Peyer's patch (tissue), 4 donors: ENCODE results near the gene KIAA1671.

Experiments used
- CTCF ChIP-seq, 6 experiments: fragments of 450-650 bp in 4 of 6; fragments of 200-600 bp in 2 of 6; sonication (generic) in 1 of 6; IDR thresholded peaks; one replicate each; pipeline ENCODE4 v1.5.1; 2017 to 2019; ENCODE audit warnings: antibody characterized with exemption in 6 of 6, mild to moderate bottlenecking in 3 of 6, moderate library complexity in 1 of 6
- POLR2A ChIP-seq, 2 donors: fragments of 450-650 bp; IDR thresholded peaks; one replicate each; pipeline ENCODE4 v1.5.1; 2017; ENCODE audit warnings: antibody characterized with exemption in 2 of 2, mild to moderate bottlenecking in 2 of 2, moderate library complexity in 2 of 2

DNA sequence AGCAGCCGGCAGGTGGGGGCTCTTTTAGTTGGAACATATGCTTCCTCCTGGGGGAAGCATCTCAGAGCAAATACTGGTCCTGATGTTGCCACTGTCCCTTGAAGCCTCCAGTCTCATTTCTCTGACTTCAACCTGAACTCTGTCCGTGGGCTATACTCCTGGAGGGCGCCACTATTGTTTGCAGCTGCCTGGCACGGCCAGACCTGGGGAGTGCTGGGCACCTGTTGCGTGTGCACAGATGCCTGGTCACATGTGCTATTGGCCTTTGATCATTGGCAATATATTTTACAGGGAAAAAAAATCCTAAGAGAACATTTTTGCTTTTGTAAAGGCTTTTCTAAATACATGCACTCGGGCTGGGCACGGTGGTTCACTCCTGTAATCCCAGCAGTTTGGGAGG lies 24.2 kb upstream of the KIAA1671 start:
- TF ChIP-seq CTCF (IDR thresholded peaks at IDR 0.05): no peak
- TF ChIP-seq POLR2A (IDR thresholded peaks at IDR 0.05): no peak
